Glutamatergic neuron (in vitro differentiated cells): Measurements from ENCODE around the gene MPO. TPM values are rescaled to one million over a fixed set of nuclear protein-coding genes. Genes with fewer than 3 reads are reported as not detected.

ENCODE experiments used
- DNase-seq: peaks from one replicate; pipeline ENCODE4 v3.0.0; 2022
- H3K27ac Mint-ChIP-seq: one replicate; pipeline ENCODE4 v1.8.0; 2020; ENCODE audit warnings: mild to moderate bottlenecking, mixed read lengths, inconsistent platforms; ENCODE audit not compliant: unreplicated experiment
- H3K27me3 Mint-ChIP-seq: one replicate; pipeline ENCODE4 v1.8.0; 2020; ENCODE audit warnings: mild to moderate bottlenecking, moderate library complexity, mixed read lengths, inconsistent platforms; ENCODE audit not compliant: unreplicated experiment
- H3K36me3 Mint-ChIP-seq: one replicate; pipeline ENCODE4 v1.8.0; 2020; ENCODE audit warnings: mild to moderate bottlenecking, mixed read lengths, inconsistent platforms; ENCODE audit not compliant: unreplicated experiment
- H3K4me1 Mint-ChIP-seq: one replicate; pipeline ENCODE4 v1.8.0; 2020; ENCODE audit warnings: mild to moderate bottlenecking, low read depth, mixed read lengths, inconsistent platforms; ENCODE audit not compliant: unreplicated experiment
- H3K4me3 Mint-ChIP-seq: one replicate; pipeline ENCODE4 v1.8.0; 2020; ENCODE audit warnings: mild to moderate bottlenecking, mixed read lengths, inconsistent platforms; ENCODE audit not compliant: unreplicated experiment
- H3K9me3 Mint-ChIP-seq: one replicate; pipeline ENCODE4 v1.8.0; 2020; ENCODE audit warnings: mild to moderate bottlenecking, moderate library complexity, mixed read lengths, inconsistent platforms; ENCODE audit not compliant: unreplicated experiment
- total RNA-seq: library from RNA; stranded (reverse); fragmentation: NEBNext Ultra II Directional; extraction: Animal tissue kit (Norgen Biotek cat#: 25700); gene quantifications from one replicate; pipeline ENCODE4 v1.2.1, GENCODE V29; 2021; ENCODE audit not compliant: unreplicated experiment
- TF ChIP-seq, protein P1 (sequence below): fragments of 200-600 bp; sonication (generic); IDR thresholded peaks from one replicate; pipeline ENCODE4 v1.5.0; 2021; ENCODE audit not compliant: partially characterized antibody, unreplicated experiment

The MPO gene
- total RNA-seq, 1 donor from 2014 or later = not detected

DNA sequence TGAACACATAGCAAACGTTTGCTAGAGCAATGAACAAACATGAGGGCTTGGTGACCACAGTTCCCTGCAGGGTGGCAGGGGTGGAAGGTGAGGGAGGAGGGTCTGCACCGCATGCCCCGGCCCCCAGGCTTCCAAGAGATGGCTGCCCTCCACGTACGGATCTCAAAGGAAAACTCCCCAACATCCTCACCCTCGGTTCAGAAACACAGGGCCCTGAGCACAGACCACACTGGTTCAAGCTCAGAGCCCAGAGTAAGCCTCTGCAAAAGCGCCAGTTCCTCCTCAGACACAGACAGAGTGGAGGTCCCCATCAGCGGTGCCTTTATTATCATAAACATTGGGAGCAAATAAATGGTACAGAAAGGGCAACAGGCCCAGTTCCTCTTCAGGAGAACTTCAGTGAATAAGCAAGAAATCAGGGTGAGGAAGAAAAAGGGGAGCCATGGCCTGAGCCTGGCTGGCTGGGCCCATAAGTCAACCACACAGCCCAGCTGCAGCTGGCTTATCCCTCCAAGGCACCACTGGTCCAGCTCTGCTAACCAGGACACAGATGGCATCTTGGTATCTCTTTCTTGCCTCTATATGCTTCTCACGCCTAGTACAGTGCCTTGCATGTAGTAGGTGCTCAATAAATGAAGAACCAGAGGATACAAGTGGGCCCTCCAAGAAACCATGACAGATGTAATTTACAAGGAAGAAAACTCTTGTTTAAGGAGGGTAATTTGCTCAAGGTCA, 11.0 kb downstream of the MPO start:
- H3K27ac Mint-ChIP-seq = no peak overlapping the region
- peaks cover 6% of the 10 kb centered on the region for H3K27me3 Mint-ChIP-seq
- DNase-seq = no peak
- H3K36me3 Mint-ChIP-seq = peaks cover 5% of the 10 kb centered on the region
- TF ChIP-seq, protein P1, sequence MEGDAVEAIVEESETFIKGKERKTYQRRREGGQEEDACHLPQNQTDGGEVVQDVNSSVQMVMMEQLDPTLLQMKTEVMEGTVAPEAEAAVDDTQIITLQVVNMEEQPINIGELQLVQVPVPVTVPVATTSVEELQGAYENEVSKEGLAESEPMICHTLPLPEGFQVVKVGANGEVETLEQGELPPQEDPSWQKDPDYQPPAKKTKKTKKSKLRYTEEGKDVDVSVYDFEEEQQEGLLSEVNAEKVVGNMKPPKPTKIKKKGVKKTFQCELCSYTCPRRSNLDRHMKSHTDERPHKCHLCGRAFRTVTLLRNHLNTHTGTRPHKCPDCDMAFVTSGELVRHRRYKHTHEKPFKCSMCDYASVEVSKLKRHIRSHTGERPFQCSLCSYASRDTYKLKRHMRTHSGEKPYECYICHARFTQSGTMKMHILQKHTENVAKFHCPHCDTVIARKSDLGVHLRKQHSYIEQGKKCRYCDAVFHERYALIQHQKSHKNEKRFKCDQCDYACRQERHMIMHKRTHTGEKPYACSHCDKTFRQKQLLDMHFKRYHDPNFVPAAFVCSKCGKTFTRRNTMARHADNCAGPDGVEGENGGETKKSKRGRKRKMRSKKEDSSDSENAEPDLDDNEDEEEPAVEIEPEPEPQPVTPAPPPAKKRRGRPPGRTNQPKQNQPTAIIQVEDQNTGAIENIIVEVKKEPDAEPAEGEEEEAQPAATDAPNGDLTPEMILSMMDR = no peak
- H3K4me3 Mint-ChIP-seq = no peak overlapping the region
- H3K9me3 Mint-ChIP-seq = peaks cover 2% of the 10 kb centered on the region
- H3K4me1 Mint-ChIP-seq = no peaks in the 10 kb centered on the region

DNA sequence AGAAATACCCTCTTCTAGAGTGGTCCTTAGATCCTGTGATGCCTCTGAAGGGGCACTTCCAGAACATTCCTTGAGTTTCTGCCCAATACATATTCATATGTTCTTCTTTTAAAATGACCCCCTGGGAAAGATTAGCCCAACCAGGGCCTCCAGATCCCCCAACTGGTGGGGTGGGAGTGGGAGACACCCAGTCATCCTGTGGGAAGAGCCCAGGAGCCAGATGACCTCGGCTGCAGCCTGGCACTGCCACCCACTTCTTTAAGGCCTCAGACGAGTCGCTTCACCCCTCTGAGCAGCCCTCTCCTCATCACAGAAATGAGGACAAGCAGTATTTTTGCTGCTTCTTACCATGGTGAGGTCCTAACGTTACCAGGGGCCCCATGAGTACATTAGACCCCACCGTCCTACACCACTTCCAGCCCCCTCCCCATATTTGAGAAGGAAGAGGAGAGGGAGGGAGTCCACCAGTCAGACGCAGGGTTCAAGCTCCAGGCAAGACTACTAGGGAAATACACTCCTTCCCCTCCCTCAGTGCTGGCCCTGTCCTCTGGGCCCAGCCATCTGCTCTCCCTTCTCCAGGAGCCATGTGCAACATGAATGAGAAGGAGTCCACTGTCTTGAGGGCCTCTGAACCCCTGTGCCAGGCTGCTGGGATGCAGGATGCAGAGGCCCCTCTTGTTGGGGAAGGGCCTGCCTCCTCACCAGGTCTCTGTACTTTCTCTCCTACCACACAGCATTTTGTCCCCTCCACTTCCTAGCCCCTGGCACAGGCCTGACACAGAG, 11.8 kb downstream of the MPO start:
- H3K9me3 Mint-ChIP-seq = peaks cover 2% of the 10 kb centered on the region
- no peak for DNase-seq
- H3K4me1 Mint-ChIP-seq = no peaks in the 10 kb centered on the region
- no peak overlapping the region for H3K4me3 Mint-ChIP-seq
- TF ChIP-seq, protein P1 = no peak
- H3K27me3 Mint-ChIP-seq = peaks cover 6% of the 10 kb centered on the region
- no peak overlapping the region for H3K27ac Mint-ChIP-seq
- peaks cover 5% of the 10 kb centered on the region for H3K36me3 Mint-ChIP-seq

DNA sequence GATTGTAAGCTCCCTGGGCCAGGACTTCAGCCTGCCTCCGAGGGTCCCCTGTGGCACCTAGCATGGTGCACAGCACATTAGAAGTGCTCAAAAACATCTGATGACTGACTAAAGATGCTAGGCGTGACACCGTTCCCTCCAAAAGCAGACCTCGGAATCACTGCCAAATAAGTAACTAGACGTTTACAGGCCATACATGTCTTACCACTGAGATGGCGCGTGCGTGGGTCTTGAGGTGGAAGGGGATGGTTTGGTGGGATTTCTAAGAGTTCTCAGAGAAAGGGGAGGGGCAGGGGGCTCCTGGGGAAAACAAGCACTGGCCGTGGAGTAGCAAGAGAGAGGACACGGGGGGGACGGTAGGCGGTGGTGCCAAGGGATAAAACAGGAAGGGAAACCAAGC, 12.4 kb downstream of the MPO start:
- Mint-ChIP-seq H3K27me3 (peaks cover 6% of the 10 kb centered on the region), H3K27ac (no peak overlapping the region), H3K36me3 (peaks cover 5% of the 10 kb centered on the region), H3K9me3 (peaks cover 2% of the 10 kb centered on the region), H3K4me3 (no peak overlapping the region), H3K4me1 (no peaks in the 10 kb centered on the region)
- no peak for DNase-seq
- TF ChIP-seq, protein P1 = no peak

DNA sequence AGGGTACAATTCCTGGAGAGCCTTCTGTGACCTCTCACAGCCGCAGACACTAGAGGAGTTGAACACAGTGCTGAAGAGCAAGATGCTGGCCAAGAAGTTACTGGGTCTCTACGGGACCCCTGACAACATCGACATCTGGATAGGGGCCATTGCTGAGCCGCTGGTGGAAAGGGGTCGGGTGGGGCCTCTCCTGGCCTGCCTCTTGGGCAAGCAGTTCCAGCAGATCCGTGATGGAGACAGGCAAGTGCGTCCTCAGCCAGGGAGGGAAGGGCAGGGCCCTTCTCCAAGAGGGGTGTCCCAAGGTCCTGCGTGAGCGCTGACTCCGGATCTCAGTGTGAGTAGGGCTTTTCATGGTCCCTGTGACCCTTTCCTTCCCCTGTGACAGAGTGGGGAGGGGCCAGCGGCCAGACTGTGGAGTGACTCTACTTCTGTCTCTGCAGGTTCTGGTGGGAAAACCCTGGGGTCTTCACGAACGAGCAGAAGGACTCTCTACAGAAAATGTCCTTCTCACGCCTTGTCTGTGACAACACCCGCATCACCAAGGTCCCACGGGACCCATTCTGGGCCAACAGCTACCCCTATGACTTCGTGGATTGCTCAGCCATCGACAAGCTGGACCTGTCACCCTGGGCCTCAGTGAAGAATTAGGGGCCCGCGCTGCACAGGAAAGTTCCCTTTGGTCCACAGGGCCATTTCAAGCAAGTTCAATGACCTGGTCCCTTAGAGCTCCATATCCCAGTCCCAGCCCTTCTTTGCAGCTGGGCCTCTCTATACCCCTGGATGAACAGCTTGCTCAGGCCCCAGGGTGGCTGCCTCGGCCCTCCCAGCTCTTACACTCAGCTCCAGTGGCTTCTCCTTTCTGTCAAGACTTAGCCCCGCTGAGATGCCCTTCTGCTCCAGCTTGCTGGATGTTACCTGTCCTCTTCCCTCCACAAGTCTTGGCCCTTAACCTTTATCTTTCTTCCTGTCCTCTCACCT, 13.1 kb downstream of the MPO start:
- TF ChIP-seq, protein P1 = no peak
- Mint-ChIP-seq H3K4me3 (no peak overlapping the region), H3K36me3 (peaks cover 5% of the 10 kb centered on the region), H3K27me3 (peaks cover 2% of the 10 kb centered on the region), H3K4me1 (no peaks in the 10 kb centered on the region), H3K27ac (no peak overlapping the region), H3K9me3 (peaks cover 2% of the 10 kb centered on the region)
- no peak for DNase-seq
